CD14-positive monocyte (primary cell): ENCODE data around the gene DCTD. TPM values are rescaled to one million over a fixed set of nuclear protein-coding genes. Genes with fewer than 3 reads are reported as not detected.
A peak's percentile ranks its signal among the peaks of the same experiment; 100 is the strongest.

Experiments used
- DNase-seq, 3 donors: peaks; one replicate each; pipeline ENCODE4 v3.0.0-alpha.2; 2011 to 2022
- H2AFZ ChIP-seq: 2 replicates; pipeline ENCODE4 v1.6.0; 2012; ENCODE audit warnings: mild to moderate bottlenecking, low read depth, low read length, inconsistent platforms; ENCODE audit not compliant: insufficient read depth, poor library complexity, severe bottlenecking
- H3K27ac ChIP-seq, 2 donors: 1 replicate in 1 of 2; 2 replicates in 1 of 2; pipeline ENCODE4 v1.5.1; 2012 to 2013; ENCODE audit warnings: low read length in 2 of 2, control low read depth in 1 of 2, inconsistent platforms in 1 of 2, low read depth in 1 of 2, mild to moderate bottlenecking in 1 of 2
- H3K27me3 ChIP-seq, 2 donors: one replicate each; pipeline versions ENCODE4 v1.6.0 to v1.6.1; 2011 to 2013; ENCODE audit warnings: low read length in 2 of 2; ENCODE audit not compliant: control insufficient read depth in 2 of 2, insufficient read depth in 2 of 2
- H3K36me3 ChIP-seq, 2 donors: replicated peaks in 1 of 2; 1 replicate in 1 of 2; 2 replicates in 1 of 2; pipeline versions ENCODE4 v1.5.1 to v1.6.1; 2012 to 2013; ENCODE audit warnings: low read length in 2 of 2, control low read depth in 1 of 2, inconsistent platforms in 1 of 2, mild to moderate bottlenecking in 1 of 2; ENCODE audit not compliant: insufficient read depth in 2 of 2, control insufficient read depth in 1 of 2
- H3K4me1 ChIP-seq, 2 donors: 1 replicate in 1 of 2; 2 replicates in 1 of 2; pipeline versions ENCODE4 v1.5.1 to v1.6.1; 2012 to 2013; ENCODE audit warnings: low read length in 2 of 2, control low read depth in 1 of 2, inconsistent platforms in 1 of 2, mild to moderate bottlenecking in 1 of 2, moderate library complexity in 1 of 2; ENCODE audit not compliant: insufficient read depth in 2 of 2, control insufficient read depth in 1 of 2
- H3K4me2 ChIP-seq: replicated peaks from 2 replicates; pipeline ENCODE3; 2012; ENCODE audit warnings: low read length, moderate library complexity, mild to moderate bottlenecking; ENCODE audit not compliant: poor library complexity, severe bottlenecking; ENCODE audit errors: extremely low read depth
- H3K4me3 ChIP-seq, 3 experiments: fragments of 200-600 bp in 1 of 3; sonication (generic) in 1 of 3; replicated peaks in 1 of 3; 1 replicate in 2 of 3; 2 replicates in 1 of 3; pipeline ENCODE4 v1.5.1; 2011 to 2013; ENCODE audit warnings: low read length in 3 of 3, mild to moderate bottlenecking in 3 of 3, control low read depth in 2 of 3, low read depth in 2 of 3, inconsistent platforms in 1 of 3, moderate library complexity in 1 of 3
- H3K79me2 ChIP-seq: 2 replicates; pipeline ENCODE4 v1.6.0; 2012; ENCODE audit warnings: mild to moderate bottlenecking, control low read depth, inconsistent platforms, low read length, moderate library complexity; ENCODE audit not compliant: insufficient read depth
- H3K9ac ChIP-seq: 2 replicates; pipeline ENCODE4 v1.6.0; 2017; ENCODE audit warnings: low read length, mild to moderate bottlenecking; ENCODE audit not compliant: insufficient read depth, poor library complexity, severe bottlenecking
- H3K9me3 ChIP-seq, 2 donors: replicated peaks in 1 of 2; 1 replicate in 1 of 2; 2 replicates in 1 of 2; pipeline versions ENCODE4 v1.5.1 to v1.6.1; 2012 to 2013; ENCODE audit warnings: low read length in 2 of 2, control low read depth in 1 of 2; ENCODE audit not compliant: control insufficient read depth in 1 of 2, insufficient read depth in 1 of 2
- H4K20me1 ChIP-seq: 2 replicates; pipeline ENCODE4 v1.6.0; 2012; ENCODE audit warnings: mild to moderate bottlenecking, low read length, control low read depth, moderate library complexity; ENCODE audit not compliant: insufficient read depth
- H3K27ac Mint-ChIP-seq, 7 donors: one replicate each; pipeline ENCODE4 v1.8.0; 2020; ENCODE audit warnings: mild to moderate bottlenecking in 7 of 7, mixed read lengths in 7 of 7, moderate library complexity in 6 of 7, inconsistent platforms in 2 of 7
- H3K27me3 Mint-ChIP-seq, 3 donors: one replicate each; pipeline ENCODE4 v1.8.0; 2021 to 2022; ENCODE audit warnings: low read depth in 3 of 3, mild to moderate bottlenecking in 3 of 3, mixed read lengths in 3 of 3, moderate library complexity in 3 of 3, inconsistent platforms in 1 of 3
- H3K36me3 Mint-ChIP-seq, 2 donors: one replicate each; pipeline ENCODE4 v1.8.0; 2020; ENCODE audit warnings: mixed read lengths in 2 of 2, inconsistent platforms in 1 of 2, mild to moderate bottlenecking in 1 of 2
- H3K4me1 Mint-ChIP-seq: one replicate; pipeline ENCODE4 v1.8.0; 2020; ENCODE audit warnings: mild to moderate bottlenecking, mixed read lengths
- H3K4me3 Mint-ChIP-seq, 2 donors: one replicate each; pipeline ENCODE4 v1.8.0; 2020; ENCODE audit warnings: mild to moderate bottlenecking in 2 of 2, mixed read lengths in 2 of 2, moderate library complexity in 1 of 2
- H3K9me3 Mint-ChIP-seq, 7 donors: one replicate each; pipeline ENCODE4 v1.8.0; 2020 to 2022; ENCODE audit warnings: mixed read lengths in 7 of 7, mild to moderate bottlenecking in 6 of 7, moderate library complexity in 6 of 7, inconsistent platforms in 2 of 7
- CTCF ChIP-seq: fragments of 200-600 bp; IDR thresholded peaks from one replicate; pipeline ENCODE4 v1.8.0; 2022; ENCODE audit warnings: antibody characterized with exemption, mild to moderate bottlenecking
- WGBS: methylation state at CpG from one replicate; pipeline ENCODE4 v1.1.5; 2013; ENCODE audit warnings: missing lambda C conversion rate; ENCODE audit not compliant: insufficient coverage; 5-methylcytosine and 5-hydroxymethylcytosine counted together
- intact Hi-C, 2 donors: fragments of 100-400 bp; cut with micrococcal nuclease; formaldehyde crosslinking; loops; one replicate each; pipeline versions ENCODE4 v1.15.0 to v1.15.1; 2023
- polyA plus RNA-seq, 3 donors: library from polyadenylated mRNA; depleted of rRNA in 1 of 3; unstranded in 2 of 3; stranded (reverse) in 1 of 3; fragments of 300-500 nt in 2 of 3; fragments of >200 nt in 1 of 3; fragmentation: Illumina TruSeq in 2 of 3; gene quantifications; 1 replicate in 2 of 3; 2 replicates in 1 of 3; pipeline ENCODE4 v1.2.3, GENCODE V29; 2012 to 2021

DCTD gene
- polyA plus RNA-seq, 3 donors, result 45.8 to 49.9 (median 47.8) TPM

- no peak overlapping the region for H3K4me2 ChIP-seq
- H3K4me1 ChIP-seq, result no peaks in the 10 kb centered on the region
- no peaks in the 10 kb centered on the region for H4K20me1 ChIP-seq
- peaks cover 0 to 2% (median 1%) of the 10 kb centered on the region in 3 donors for H3K27me3 Mint-ChIP-seq
- intact Hi-C loops, result no loop called here
- no peaks in the 10 kb centered on the region for H3K79me2 ChIP-seq
- 100% methylated on average over 9 of the region's 12 CpGs for WGBS
- H3K36me3 Mint-ChIP-seq, result peaks cover 67 to 71% of the 10 kb centered on the region in 2 donors
- H3K9me3 ChIP-seq, result no peaks in the 10 kb centered on the region
- H3K9me3 Mint-ChIP-seq, result no peaks in the 10 kb centered on the region
- H3K4me1 Mint-ChIP-seq, result no peaks in the 10 kb centered on the region
- TF ChIP-seq CTCF, result no peak
- no peak for DNase-seq
- H3K27ac Mint-ChIP-seq, result peak overlapping the region in 1 of 7 donors; percentile 15
- H3K27ac ChIP-seq, result no peak overlapping the region
- H3K4me3 ChIP-seq, result no peak overlapping the region
- no peaks in the 10 kb centered on the region for H3K27me3 ChIP-seq
- H3K9ac ChIP-seq, result no peak overlapping the region
- H3K4me3 Mint-ChIP-seq, result no peak overlapping the region
- H3K36me3 ChIP-seq, result peaks cover 41 to 95% of the 10 kb centered on the region in 2 donors
- H2AFZ ChIP-seq, result no peak overlapping the region
Observed at GRCh38 chr4:182904211-182904761, 12.9 kb downstream of the DCTD start.

- Histone ChIP-seq H3K36me3 (peaks cover 42 to 95% of the 10 kb centered on the region in 2 donors), H3K9me3 (no peaks in the 10 kb centered on the region), H3K9ac (no peak overlapping the region), H3K27me3 (no peaks in the 10 kb centered on the region), H4K20me1 (no peaks in the 10 kb centered on the region), H3K4me1 (no peaks in the 10 kb centered on the region), H3K27ac (no peak overlapping the region), H3K4me2 (no peak overlapping the region), H2AFZ (no peak overlapping the region), H3K4me3 (no peak overlapping the region), H3K79me2 (no peaks in the 10 kb centered on the region)
- H3K27ac Mint-ChIP-seq, result peak overlapping the region in 1 of 7 donors; percentile 5
- H3K4me1 Mint-ChIP-seq, result no peaks in the 10 kb centered on the region
- WGBS, result 98% methylated on average over 5 of the region's 9 CpGs
- H3K9me3 Mint-ChIP-seq, result no peaks in the 10 kb centered on the region
- no peak for DNase-seq
- TF ChIP-seq CTCF, result no peak
- intact Hi-C loops, result no loop called here
- H3K36me3 Mint-ChIP-seq, result peaks cover 77 to 78% of the 10 kb centered on the region in 2 donors
- H3K4me3 Mint-ChIP-seq, result no peak overlapping the region
- H3K27me3 Mint-ChIP-seq, result peaks cover 0 to 2% (median 1%) of the 10 kb centered on the region in 3 donors
Observed at GRCh38 chr4:182903013-182903412, 14.2 kb downstream of the DCTD start.
